Stimulated activated CD4-positive, alpha-beta T cell treated with anti-CD3 and anti-CD28 coated beads, Interleukin-1b, Interleukin-23, amount 100 ng/mL, for 48 hours (primary cell): ENCODE results near the gene IFNA17.
"Not testable (repeated sequence)": the region's sequence is repeated elsewhere in the genome, so short reads cannot be mapped to it uniquely, and the experiment has no call there.

Experiments
- DNase-seq: peaks from one replicate; pipeline ENCODE4 v3.0.0-alpha.2; 2020

Gene IFNA17

DNA sequence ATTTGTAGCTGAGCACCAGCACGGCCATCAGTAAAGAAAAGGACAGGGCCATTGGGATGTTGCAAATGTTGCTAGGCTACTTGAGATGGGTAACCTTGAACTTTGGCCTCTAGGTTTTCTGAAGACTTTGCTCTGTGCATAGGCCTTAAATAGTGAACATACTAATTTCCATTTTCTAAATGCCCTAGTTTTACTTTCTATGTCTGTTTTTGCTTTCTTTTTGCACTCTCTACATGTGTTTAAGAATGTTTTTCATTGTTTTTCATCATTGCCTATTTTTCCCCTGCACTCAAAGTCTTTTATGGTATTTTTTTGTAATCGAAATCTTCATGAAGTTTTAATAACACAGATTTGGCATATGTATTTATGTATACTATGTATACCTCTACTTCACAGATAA is at the start of gene IFNA17:
TSS of gene IFNA17 (minus strand) at position 101 of the 400 bp plus-strand sequence. CDS start at position 52, 49 bp downstream.
- DNase-seq = no peak

- no peak for DNase-seq
Measured at GRCh38 chr9:21268347-21268657, 40.3 kb upstream of the IFNA17 start.

DNA sequence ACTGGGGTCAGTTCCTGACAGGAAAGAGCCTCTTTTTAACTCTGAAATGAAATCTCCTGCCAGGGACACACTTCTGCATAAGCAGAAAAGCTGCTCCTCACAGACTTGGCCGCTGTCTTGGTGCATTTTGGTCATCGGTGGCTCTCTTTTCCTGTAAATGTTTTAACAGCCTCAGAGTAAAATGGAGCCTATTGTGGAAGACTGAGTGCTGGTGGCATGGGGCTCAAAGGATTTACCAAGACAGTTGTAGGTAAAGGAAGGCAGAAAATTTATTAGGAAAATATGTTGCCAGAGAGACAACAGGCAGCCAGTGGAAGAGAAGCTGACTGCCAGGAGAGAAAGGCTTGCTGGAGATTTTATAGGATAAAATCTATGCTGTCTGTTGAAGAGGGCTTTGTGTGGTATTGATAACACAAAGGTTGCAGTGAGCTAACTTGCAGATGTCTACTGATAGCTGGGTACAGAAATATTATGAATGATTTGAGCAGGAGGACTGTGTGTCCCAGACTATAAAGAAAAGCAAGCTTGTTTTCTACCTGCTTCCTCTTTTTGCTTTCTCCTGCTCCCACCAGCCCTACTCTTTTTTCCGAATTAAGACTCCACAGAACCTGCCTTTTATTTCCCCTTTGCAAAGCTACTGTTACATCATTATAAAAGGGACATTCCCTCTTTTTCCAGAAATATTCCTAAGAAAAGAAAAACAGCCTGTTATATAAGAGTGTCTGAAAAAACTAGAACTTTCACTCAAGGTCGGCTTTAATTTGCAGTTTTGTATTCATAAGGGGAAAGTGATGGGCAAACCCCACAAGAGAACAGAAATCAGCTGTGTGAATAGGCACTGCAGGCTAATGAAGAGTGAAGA is 39.7 kb upstream of the IFNA17 start:
- DNase-seq = no peak

- DNase-seq = no peak
Measured at GRCh38 chr9:21266733-21267484, 38.9 kb upstream of the IFNA17 start.

GRCh38 chr9:21265421-21266189 is 37.6 kb upstream of the IFNA17 start:
- DNase-seq = no peak

GRCh38 chr9:21255538-21256212 is 27.7 kb upstream of the IFNA17 start:
- no peak for DNase-seq

GRCh38 chr9:21252721-21253547 is 24.9 kb upstream of the IFNA17 start:
- no peak for DNase-seq

GRCh38 chr9:21251638-21252037 is 23.6 kb upstream of the IFNA17 start:
- no peak for DNase-seq

DNA sequence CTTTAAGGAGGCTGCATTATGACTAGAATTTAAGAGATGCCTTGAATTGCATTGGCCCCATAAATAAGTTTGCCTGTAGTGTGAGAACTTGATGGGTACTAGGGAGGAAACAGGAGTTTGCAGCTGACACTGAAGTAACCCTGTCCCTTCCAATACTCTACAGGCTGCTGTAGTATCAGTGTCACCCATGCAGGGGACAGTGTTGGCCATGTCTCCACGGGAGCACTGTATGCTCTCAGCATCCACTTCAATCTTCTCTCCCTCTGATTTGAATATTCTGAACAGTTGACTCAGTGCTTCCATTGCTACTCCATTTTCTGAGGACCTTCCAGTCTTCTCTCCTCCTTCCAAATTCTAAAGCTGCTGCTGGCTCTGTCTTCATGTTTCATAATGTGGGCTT is 23.2 kb upstream of the IFNA17 start:
- no peak for DNase-seq

DNA sequence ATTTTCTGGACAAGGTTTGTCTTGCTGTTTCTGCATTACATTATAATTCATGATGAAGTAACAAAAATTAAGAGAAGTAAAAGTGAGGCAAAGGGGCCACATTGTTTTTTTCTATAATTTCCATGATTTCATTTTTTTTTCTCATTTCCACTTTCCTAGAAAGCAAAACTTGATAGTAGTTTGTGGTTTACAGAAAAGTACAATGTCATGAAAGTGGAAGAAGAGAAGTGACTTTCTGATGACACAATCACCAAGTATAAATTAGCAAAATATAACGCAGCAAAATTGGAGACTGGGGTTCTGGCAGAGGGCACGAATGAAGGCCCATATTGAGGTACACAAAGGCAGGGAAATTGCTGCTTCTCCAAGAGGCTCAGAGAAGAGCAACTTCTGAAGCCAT is 16.8 kb upstream of the IFNA17 start:
- no peak for DNase-seq

- DNase-seq = no peak
Measured at GRCh38 chr9:21239911-21240310, 11.9 kb upstream of the IFNA17 start, which contains the start of gene IFNA14. TSS of gene IFNA14 (minus strand) at chr9:21240005. CDS start at chr9:21239935, 70 bp downstream.

- DNase-seq = not testable (repeated sequence)
Measured at GRCh38 chr9:21236360-21236714, 8.3 kb upstream of the IFNA17 start.

DNA sequence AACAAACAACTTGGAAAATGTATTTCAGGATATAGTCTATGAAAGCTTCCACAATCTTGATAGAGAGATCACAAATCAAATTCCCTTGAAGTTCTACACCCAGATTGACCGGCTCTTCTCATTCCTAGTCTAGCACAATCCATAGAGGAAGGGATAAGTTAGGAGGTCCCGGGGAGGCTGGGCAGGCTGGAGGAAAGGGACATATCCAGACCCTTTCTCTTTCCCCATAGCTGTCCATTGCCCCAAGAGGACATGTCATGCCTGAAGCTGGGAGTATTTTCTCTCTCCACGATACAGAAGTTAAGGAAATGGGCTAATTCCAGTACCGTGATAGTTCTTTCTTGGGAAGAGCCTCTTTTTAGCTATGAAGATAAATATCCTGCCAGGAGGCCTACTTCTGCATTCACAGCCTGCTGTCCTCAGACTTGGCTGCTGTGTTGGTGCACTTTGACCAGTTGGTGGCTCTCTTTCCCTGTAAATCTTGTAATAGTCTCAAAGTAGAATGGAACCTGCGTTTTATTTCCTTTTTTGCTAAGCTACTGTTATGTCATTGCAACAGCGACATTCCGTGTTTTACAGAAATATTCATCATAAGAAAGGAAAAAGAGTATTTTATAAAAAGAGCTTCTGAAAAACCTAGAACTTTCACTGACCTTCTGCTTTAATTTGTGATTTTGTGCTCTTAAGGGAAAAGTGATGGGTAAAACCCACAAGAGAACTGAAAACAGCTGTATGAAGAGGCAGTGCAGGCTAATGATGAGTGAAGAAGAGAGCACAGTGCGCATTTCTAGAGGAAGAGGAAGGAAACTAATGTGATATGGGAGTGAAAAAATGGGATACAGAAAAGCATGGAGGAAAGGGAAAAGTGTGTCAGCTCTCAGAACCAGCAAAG is 7.7 kb upstream of the IFNA17 start:
- DNase-seq = not testable (repeated sequence)

- no peak for DNase-seq
Measured at GRCh38 chr9:21234153-21234687, 6.2 kb upstream of the IFNA17 start.

DNA sequence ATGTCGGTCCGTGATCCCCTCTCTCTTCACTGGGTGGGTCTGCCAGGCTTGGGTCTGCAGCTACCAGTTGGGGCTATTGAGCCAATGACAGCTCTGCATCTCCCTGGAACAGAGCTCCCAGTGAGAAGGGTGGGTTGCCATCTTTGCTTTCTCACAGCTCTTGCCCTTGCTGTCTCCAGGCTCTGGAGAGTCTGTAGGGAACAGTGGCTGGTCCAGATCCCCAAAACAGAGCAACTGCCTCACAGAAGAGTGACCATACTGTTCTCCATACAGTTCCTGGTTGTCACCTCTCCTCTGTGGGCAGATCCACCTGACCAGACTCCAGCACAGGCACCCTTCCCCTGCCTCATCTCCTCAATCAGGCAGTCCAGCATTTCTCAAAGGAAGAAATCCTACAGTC is 5.2 kb upstream of the IFNA17 start:
- no peak for DNase-seq

DNA sequence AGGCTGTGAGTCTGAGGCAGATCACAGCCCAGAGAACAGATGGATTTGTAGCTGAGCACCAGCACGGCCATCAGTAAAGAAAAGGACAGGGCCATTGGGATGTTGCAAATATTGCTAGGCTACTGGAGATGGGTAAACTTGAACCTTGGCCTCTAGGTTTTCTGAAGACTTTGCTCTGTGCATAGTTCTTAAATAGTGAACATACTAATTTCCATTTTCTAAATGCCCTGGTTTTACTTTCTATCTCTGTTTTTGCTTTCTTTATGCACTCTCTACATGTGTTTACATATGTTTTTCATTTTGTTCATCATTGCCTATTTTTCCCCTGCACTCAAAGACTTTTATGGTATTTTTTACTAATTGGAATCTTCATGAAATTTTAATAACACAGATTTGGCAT is 10.8 kb downstream of the IFNA17 start, which contains the start of gene IFNA16:
TSS of gene IFNA16 (minus strand) at position 101 of the 400 bp plus-strand sequence. CDS start at position 95, 6 bp downstream.
- DNase-seq = not testable (repeated sequence)

DNA sequence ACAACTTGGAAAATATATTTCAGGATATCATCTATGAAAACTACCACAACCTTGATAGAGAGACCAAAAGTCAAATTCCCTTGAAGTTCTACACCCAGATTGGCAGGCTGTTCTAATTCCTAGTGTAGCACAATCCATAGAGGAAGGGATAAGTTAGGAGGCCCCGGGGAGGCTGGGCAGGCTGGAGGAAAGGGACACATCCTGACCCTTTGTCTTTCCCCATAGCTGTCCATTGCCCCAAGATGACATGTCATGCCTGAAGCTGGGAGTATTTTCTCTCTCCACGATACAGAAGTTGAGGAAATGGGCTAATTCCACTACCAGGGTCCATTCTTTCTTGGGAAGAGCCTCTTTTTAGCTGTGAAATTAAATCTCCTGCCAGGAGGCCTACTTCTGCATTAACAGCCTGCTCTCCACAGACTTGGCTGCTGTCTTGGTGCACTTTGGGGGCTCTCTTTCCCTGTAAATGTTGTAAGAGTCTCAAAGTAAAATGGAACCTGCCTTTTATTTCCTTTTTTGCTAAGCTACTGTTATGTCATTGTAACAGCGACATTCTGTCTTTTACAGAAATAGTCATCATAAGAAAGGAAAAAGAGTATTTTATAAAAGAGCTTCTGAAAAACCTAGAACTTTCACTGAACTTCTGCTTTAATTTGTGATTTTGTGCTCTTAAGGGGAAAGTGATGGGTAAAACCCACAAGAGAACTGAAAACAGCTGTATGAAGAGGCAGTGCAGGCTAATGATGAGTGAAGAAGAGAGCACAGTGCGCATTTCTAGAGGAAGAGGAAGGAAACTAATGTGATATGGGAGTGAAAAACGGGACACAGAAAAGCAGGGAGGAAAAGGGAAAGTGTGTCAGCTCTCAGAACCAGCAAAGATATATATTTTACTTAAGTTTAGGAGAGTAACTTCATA is 14.4 kb downstream of the IFNA17 start:
- DNase-seq = not testable (repeated sequence)

- DNase-seq = not testable (repeated sequence)
Measured at GRCh38 chr9:21212160-21212559, 15.9 kb downstream of the IFNA17 start.

DNA sequence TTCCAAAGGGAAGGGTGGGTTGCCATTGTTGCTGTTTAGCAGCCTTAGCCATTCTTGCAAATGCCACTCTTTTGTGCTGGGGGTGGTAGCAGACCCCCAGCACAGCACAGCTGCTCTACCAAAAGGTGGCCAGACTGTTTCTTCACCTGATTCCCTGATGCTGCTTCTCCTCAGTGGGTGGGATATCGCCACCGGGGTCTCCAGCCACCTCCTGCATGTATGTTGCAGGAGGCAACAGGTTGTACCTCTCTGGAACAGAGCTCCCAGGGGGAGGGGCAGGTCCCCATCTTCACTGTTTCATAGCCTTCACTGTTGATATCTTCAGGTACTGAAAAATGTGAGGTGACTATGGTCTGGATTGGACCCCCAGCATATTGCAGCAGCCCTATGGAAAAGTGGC is 17.2 kb downstream of the IFNA17 start:
- not testable (repeated sequence) for DNase-seq
